ENCODE measurements around the gene SNX12.

- no peak for TF ChIP-seq CTCF (IDR thresholded peaks at IDR 0.05; ENCODE audit: poor library complexity, severe bottlenecking)
- no peak for TF ChIP-seq EZH2 (IDR thresholded peaks at IDR 0.05; ENCODE audit: borderline replicate concordance, insufficient read depth, low read length, poor library complexity, severe bottlenecking)
- no peak for TF ChIP-seq POLR2AphosphoS5 (IDR thresholded peaks at IDR 0.05)
- TF ChIP-seq SMC3 (conservative IDR thresholded peaks at IDR 0.05; ENCODE audit: poor library complexity) = no peak
- no peak for TF ChIP-seq REST (IDR thresholded peaks at IDR 0.05; ENCODE audit: borderline replicate concordance)
- TF ChIP-seq TAF1 (IDR thresholded peaks at IDR 0.05; ENCODE audit: low read depth) = no peak
Measured at GRCh38 chrX:71107762-71108360, 39.7 kb upstream of the SNX12 start.
